Activated CD4-positive, alpha-beta T cell treated with anti-CD3 and anti-CD28 coated beads, Interleukin-10, Interleukin-2, amounts not matched to agents 100 ng/mL and 50 ng/mL, durations not matched to agents 16 hours and 8 hours (primary cell): ENCODE results near the gene SLC34A1.
A peak's percentile ranks its signal among the peaks of the same experiment; 100 is the strongest.
"Not testable (repeated sequence)": the region's sequence is repeated elsewhere in the genome, so short reads cannot be mapped to it uniquely, and the experiment has no call there.

Experiments used
- DNase-seq: peaks from one replicate; pipeline ENCODE4 v3.0.0-alpha.2; 2020

Gene SLC34A1

DNA sequence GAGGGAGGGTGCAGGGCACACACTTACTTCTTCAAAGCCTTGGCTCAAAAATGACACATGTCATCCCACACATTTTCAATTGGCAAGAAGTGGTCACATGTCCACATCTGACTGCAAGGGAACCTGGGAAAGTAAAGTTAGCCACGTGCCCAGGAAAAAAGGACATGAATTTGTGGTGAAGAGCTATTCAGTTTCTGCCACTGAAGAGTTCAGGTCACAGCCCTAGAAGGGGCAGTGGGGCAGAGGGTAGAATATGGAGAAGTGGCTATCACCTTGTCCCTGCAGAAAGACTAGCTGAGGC lies 28.4 kb upstream of the SLC34A1 start:
- no peak for DNase-seq

DNA sequence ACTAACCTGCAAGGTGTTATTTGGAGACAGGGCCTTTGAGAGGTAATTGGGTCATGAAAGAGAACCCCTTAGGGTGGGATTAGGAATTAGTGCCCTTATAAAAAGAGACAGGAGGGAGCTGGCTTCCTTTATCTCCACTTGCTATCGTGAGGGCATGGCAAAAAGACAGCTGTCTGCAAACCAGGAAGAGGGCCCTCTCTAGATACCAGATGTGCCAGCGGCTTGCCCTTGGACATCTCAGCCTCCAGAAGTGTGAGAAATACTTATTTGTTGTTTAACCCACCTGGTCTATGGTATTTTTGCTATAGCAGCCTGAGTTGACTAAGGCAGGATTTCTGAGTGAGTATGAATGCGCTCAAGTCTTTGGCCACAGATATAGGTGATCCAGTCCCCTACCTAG lies 27.5 kb upstream of the SLC34A1 start:
- DNase-seq: no peak

DNA sequence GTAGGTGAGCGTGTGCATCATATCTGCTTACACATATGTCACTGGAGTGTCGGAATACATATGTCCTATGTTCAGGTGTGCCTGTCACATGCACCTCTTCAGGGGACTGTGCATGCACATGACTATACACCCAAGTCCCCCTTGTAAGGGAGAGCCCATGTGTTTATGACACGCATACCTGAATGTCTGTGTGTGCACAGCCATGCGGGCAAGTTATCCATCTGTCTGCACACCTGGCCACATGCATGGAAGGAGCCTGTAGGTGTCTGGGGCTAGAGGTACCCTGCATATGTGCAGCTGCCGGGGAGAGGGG lies 27.1 kb upstream of the SLC34A1 start:
- no peak for DNase-seq

DNA sequence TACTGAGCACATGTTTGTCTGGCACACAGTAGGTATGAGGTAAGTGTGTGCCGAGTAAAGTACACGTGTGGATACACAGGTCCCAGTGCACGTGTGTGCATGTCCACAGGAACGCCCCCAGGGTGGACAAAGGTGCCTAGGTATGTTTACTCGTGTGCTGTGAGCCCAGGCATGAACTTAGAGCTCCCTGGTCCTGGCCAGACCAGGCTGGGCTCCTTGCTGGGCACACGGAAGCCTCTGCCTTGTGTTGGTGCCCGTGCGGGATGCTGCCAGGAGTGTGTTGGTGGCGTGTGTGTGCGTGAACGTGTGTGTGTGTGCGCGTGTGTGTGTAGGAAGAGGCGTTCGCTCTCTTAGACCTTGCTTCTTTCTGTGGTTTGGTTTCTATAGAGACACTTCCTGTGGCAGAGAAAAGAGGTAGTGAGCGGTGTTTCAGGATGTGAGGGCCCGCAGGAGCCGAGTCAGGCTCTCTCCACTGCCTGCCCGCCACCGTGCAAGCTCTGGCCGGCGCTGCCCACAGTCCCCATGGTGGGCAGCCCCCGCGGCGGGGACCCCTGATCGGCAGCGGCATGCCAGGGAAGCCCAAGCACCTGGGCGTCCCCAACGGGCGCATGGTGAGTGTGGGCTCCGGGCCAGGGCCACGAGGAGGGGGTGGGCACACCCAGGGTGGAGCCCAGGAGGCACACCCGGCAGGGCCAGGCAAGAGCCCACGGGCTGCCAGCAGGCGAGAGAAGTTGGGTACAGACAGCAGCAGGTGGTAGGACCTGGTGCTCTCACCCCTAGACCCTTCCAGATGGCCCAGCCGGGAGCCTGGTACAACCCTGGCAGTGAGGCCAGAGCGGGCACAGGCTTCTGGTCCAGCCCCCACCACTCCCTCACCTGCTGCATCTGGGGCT lies 26.5 kb upstream of the SLC34A1 start, which contains the start of gene RGS14:
TSS of gene RGS14 (plus strand) at position 466 of the 893 bp plus-strand sequence. CDS start at position 567, 101 bp downstream.
- peak; percentile 92 for DNase-seq

DNA sequence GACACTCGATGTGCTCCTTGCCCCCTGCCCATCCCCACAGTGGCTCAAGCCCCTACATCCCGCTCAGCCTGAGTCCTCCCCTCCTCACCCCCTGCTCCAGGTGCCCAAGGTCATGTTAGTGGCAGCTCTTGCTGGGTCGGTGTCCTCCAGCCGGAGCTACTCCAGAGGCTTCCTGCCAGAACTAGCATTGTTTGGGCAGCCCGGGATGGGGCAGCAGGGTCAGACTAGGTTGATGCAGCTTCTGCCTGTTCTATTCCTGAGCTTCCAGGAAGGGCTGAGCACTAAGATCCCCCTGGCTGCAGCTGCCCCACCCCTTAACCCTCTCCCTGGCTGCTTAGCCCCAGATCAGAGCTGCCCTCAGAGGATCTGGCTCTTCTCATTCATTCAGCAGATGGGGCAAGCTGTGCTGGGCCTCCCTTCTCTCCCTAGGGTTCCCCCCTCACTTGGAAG lies 25.8 kb upstream of the SLC34A1 start:
- no peak for DNase-seq

DNA sequence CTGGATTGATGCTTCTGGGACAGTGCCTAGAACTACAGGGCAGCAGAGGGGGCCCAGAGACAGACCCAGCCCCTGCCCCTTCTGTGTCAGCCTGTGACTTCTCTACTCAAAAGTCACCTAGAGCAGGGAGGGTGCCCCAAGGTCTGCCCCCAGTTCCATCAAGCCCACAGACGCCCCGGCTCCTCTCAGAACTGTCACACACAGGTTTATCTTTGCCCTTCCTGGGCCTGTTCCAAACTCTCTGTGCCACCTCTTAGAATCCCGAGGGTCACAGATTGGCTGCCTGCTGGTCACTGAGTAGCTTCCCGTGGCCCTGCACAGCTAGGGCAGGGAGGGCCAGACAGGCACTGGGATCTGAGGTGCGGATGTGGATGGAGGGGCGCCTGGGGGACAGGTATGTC lies 24.8 kb upstream of the SLC34A1 start:
- DNase-seq: no peak

DNA sequence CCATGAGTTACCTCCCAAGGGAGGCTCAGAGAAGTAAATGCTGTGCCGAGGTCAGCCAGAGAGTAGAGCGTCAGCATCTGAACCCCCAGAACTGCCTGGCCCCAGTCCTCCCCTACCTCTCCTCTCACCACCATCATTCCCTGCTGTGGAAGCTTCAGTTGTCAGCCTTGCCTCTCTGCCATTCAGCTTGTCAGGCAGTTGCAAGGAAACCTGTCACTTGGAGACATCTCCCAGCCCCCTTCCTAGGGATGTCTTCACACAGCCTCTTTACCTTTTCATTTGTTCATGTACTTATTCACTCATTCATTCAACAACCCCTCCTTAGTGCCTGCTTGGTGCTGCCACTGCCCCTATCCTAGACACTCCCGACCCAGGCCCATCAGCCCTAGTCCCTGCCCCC lies 24.4 kb upstream of the SLC34A1 start:
- DNase-seq: no peak

DNA sequence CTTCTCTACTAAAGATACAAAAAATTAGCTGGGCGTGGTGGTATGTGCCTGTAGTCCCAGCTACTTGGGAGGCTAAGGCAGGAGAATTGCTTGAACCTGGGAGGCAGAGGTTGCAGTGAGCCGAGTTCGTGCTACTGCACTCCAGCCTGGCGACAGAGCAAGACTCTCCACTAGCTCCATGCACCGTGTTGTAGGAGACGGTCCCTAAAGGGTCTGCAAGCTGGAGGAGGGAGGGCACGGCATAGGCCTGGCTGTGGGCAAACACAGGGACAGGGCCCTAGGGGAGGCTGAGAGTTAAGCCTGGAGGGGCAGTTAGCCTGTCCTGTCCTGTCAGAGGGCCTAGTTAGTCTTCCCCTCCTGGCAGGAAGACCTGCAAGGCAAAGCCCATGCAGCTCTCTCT lies 23.5 kb upstream of the SLC34A1 start:
- DNase-seq: not testable (repeated sequence)

DNA sequence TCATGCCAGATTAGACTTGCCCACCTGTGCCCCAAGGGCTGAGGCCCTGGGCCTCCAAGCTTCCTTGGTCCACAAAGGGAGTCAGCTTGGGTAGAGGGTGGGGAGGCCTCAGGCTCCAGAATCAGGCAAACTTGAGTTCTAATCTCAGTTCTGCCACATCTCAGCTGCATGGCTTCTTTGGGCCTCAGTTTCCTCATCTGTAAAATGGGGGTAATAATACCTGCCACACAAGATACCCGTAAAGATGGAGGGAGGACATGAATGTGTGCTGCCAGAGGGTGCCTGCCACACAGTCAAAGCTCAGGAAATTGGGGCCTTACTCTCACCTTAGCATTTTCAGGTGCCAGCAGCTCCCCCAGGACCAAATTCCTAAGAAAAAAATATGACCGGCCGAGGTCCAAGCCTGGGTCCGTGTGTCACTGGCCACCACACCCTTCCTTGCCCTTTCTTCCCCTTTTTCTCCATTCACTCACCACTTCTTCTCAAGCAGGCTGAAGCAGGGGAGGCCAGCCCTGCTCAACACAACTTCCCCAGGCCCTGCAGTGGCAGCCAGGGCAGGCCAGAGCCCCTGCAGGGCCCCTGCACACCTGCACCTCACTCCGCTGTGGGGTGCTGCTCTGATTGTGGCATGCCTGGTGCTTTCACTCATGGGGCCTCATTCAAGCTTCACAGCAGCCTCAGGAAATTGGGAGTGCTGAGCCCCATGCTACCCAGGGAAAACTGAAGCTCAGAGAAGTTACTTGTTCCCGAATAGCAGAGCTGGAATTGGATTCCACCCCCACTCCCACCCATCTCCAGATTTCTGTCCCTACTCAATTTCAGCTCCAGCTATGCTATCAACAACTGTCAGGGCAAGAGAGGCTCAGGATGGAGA lies 22.6 kb upstream of the SLC34A1 start:
- DNase-seq: no peak

DNA sequence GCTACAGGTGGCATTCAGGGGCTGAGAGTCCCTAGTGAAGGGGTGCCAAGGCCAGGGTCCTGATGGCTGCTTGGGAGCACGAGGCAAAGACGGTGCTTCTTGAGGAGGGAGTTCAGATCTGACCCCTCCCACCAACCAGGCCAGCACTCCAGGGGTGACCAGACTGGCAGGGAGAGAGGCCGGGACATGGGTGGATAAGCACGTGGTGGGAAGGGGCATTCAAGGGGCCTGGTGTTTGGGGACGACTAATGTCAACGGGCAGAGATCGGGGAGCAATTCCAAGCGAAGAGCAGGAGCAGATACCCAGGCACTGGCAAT lies 22.0 kb upstream of the SLC34A1 start:
- DNase-seq: no peak

DNA sequence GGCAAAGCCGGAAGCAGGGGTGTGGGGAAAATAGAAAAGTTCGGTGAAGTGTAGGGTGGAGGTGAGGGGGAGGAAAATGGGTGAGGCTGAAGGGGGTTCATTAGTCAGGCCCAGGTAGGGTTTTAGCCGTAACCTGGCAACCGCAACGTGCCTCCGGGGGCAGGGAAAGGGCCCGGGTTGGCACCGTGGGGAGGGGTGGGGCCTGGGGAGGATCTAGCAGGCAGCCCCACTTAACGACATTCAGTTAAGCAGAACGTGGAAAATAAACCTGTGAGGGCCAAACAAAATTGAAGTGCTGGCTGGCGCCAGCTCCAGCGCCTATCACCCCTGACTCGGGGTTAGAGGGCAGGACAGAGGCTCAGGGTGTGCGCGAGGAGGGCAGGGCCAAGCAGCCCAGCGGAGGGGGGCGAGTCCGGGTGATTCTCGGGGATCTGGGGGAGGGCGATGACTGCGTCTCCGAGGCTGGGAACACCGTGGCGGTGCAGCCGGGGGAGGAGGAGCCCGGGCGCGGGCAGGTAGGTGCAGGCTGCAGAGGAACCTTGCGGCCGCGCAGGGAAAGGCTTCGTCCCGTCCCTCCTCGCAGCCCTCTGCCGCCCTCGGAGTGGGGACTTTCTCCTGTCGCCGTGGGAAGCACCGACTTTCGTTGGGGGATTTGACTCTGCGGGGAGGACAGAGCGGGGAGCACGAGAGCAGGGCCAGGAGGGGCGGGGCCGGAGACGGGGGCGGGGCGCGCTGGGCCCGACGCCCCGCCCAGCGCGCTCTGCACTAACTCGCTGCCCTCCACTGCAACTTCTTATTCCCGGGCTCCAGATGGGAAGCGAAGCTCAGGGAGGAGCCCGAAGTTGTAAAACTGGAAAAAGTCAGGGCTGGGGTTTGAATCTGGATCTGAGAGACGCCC lies 21.4 kb upstream of the SLC34A1 start:
- DNase-seq: peak; percentile 71

DNA sequence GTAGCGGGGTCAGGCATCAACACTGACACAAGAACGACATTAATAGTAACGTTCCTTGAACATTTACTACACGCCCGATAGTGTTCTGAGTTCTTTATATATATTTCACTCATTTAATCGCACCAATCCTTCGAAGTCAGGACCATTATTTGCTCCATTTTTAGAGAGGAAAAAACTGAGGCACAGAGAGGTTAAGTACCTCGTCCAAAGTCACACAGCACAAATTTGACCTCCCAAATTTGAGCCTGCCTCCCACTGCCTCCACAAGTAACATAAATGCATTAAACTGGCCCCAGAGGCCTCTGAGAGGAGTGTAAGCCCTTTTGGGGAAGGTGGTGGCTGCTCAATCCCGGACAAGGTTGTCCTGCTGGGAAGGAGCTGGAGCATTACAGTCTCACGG lies 20.7 kb upstream of the SLC34A1 start:
- DNase-seq: no peak

DNA sequence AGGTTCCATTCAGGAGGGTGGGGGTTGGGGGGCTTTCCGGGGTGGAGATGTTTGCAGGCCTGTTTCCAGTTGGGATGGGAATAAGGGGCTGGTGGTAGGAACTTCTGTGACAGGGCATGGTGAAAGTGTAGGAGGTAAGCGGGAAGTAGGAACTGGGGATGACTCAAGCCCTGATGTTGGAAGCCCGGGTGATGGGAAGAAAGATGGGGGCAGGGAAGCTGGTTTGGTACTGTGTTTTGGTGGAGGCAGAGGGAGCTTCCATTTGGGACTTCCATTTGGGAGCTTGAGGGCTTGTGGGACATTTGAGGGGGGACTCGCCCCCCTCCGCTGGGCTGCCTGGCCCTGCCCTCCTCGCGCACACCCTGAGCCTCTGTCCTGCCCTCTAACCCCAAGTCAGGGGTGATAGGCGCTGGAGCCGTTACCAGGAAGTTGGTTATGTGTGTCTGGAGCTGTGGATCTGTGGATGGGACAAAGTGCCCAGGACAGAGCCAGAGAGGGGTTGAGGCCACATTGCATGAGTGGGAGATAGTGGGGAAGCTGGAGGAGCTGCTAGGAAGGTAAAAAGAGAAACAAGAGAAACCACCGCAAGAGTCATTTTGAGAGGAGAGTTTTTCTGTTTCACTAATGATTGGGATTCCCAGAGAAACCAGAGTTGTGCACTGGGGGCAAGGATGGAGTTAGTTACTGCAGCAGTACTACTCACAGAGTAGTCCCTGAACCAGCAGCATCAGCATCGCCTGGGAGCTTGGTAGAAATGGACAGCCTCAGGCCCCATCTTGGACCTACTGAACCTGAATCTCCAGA lies 19.9 kb upstream of the SLC34A1 start:
- DNase-seq: peak; percentile 86

DNA sequence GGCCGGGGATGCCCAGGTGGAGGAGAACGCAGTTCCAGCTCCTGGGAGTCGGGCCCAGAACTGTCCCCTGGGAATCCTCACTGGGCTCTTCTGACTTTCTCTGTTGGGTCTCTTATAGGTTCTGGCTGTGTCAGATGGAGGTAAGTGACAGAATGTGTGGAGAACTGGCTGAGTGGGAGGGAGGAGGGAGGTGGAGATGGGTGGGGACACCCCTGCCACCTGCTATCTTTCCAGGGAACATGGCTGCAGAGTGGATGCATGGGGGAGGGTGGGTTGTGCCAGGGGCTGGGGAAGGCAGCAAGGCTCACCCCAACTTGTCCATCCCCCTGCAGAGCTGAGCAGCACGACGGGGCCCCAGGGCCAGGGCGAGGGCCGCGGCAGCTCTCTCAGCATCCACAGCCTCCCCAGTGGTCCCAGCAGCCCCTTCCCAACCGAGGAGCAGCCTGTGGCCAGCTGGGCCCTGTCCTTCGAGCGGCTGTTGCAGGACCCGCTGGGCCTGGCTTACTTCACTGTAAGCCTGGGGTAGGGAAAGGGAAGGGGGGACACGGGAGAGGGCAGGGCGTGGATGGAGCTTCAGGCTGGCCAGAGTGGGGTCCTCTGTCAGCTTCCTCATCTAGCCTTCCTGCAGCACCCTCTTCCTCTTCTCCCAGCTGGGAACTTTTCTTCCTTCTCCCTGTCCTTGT lies 18.2 kb upstream of the SLC34A1 start:
- no peak for DNase-seq

DNA sequence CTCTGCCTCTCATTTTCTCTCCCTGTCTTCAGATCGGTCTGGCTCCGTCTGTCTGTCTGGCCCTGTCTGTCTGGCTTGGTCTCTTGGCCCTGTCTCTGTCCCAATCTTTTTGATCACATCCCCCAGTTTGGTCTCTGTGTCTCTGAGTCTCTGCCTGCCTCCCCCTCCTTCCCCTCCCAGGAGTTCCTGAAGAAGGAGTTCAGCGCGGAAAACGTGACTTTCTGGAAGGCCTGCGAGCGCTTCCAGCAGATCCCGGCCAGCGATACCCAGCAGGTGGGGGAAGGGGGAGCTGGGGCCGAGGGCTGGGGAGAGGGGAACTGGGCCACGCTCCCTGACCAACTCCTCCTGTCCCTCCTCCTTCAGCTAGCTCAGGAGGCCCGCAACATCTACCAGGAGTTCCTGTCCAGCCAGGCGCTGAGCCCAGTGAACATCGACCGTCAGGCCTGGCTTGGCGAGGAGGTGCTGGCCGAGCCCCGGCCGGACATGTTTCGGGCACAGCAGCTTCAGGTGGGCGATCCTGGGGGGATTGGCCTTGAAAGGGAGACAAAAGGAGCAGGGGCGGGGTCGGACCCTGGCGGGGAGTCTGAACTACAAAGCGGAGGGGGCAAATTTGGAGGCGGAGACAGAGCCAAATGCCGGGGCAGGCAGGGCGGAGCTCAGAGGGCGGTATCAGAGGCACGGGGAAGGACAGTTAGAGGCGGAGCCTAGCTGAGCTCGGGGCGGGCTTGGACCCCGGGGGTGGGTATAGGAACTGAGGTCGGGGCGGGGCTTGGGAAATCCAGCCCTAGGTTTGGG lies 17.5 kb upstream of the SLC34A1 start:
- no peak for DNase-seq

DNA sequence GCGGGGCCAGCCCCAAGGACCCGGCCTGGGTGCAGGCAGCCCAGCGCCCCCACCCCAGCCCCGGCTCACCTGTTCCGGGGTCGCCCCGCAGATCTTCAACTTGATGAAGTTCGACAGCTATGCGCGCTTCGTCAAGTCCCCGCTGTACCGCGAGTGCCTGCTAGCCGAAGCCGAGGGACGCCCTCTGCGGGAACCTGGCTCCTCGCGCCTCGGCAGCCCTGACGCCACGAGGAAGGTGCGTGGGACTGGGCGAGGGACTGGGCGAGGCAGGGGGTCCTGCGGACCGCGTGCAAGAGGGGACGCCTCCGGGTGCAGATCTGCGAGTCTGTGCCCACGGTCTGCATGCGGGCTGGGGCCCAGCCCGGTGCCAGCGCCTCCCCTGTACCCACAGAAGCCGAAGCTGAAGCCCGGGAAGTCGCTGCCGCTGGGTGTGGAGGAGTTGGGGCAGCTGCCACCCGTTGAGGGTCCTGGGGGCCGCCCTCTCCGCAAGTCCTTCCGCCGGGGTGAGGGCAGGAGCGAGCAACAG lies 16.8 kb upstream of the SLC34A1 start:
- DNase-seq: no peak

DNA sequence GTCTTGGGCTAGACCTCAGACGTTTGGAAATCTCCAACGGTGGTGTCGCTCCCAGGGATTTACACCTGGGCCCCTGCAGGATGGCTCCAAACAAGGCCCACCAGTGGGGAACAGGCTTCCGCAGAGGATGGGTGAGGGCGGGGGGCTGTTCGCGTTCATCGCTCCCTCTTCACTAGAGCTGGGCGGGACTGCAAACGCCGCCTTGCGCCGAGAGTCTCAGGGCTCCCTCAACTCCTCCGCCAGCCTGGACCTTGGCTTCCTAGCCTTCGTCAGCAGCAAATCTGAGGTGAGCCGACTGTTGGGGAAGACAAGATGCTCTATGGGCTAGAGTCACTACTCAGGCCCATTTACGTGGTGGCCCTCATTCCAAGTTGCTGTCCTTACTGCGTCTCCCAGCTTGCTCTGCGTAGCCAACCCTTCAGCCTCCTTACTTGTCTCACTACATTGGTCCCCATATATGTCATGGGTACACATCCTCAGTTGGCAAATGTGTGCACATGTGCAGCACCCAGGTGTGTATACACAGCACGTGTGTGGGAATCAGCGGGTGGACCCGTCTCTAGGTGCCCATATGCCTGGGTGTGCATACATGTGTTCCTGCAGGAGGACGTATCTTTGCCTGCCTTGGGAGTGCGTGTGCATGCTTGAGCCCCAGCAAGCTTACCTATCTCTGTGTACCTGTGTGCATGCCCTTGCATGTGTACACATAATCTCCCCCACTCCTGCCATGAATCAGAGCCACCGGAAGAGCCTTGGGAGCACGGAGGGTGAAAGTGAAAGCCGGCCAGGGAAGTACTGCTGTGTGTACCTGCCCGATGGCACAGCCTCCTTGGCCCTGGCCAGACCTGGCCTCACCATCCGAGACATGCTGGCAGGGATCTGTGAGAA lies 16.0 kb upstream of the SLC34A1 start:
- DNase-seq: no peak

DNA sequence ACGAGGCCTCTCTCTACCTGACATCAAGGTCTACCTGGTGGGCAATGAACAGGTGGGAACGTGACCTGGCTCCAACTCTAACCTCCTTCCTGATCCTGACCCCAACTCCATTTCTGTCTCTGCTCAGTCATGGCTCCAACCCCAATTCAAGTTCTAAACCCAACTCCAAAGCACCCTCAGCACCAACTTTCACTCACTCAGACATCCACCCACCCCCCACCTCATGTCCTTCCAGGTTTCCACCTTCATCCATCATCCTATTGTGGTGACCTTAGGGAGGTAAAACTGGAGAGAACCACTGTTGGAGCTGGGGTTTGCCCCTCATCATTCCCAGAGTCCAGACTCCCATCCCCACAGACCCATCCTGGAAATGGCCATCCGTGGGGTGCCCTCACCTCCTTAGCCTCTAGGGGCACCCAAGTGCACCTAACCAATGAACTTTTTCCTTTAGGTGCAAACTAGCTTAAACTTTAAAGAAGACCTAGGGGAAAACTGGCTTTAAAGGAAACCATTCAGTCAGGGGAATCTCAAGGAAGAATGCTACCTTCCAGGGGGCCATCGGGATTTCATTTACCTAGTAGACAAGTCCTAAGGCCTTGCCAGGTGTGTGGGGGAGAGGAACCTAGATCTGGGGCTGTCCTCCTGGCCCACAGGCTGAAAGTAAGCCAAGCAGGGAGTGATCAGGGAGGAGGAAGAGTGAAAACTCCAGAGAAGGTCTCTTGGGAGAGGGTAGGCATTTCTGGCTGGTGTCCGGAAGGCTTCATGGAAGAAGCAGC lies 15.2 kb upstream of the SLC34A1 start:
- peak; percentile 47 for DNase-seq
